ENCODE measurements around the gene GPATCH1.

DNA sequence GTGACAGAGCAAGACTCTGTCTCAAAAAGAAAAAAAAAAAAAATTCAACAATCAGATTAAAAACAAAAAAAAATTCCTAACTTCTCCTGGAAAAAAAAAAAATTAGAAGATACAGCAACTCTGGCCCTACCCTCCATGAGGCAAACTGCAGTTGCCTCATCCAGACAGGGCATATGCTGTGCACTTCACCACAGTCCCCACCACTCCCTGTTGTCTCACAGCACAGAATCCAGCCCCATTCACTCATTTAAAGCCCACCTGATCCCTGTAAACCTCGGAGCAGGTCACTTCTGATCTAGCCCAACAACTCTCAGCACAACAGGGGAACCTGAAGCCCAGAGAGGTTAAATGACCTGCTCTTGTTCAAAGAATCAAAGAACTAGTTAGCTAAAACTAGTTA is 41.2 kb upstream of the GPATCH1 start:
- TF ChIP-seq, protein P1, sequence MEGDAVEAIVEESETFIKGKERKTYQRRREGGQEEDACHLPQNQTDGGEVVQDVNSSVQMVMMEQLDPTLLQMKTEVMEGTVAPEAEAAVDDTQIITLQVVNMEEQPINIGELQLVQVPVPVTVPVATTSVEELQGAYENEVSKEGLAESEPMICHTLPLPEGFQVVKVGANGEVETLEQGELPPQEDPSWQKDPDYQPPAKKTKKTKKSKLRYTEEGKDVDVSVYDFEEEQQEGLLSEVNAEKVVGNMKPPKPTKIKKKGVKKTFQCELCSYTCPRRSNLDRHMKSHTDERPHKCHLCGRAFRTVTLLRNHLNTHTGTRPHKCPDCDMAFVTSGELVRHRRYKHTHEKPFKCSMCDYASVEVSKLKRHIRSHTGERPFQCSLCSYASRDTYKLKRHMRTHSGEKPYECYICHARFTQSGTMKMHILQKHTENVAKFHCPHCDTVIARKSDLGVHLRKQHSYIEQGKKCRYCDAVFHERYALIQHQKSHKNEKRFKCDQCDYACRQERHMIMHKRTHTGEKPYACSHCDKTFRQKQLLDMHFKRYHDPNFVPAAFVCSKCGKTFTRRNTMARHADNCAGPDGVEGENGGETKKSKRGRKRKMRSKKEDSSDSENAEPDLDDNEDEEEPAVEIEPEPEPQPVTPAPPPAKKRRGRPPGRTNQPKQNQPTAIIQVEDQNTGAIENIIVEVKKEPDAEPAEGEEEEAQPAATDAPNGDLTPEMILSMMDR (IDR thresholded peaks at IDR 0.05): no peak
- TF ChIP-seq POLR2A (IDR thresholded peaks at IDR 0.05) (no peak), POLR2AphosphoS5 (IDR thresholded peaks at IDR 0.05) (no peak)

Data from prostate gland (tissue), 2 donors.